HepG2 (cell line): ENCODE results near the gene MAT2A. TPM values are rescaled to one million over a fixed set of nuclear protein-coding genes. Genes with fewer than 3 reads are reported as not detected.

Experiments
- IRF1 ChIP-seq: sonication (generic); formaldehyde crosslinking; IDR thresholded peaks from 2 replicates; pipeline ENCODE4 v1.4.0; 2020; ENCODE audit warnings: low read depth, mild to moderate bottlenecking, missing genetic modification reagents
- RNF219 ChIP-seq: sonication (generic); formaldehyde crosslinking; IDR thresholded peaks from 2 replicates; pipeline ENCODE4 v1.5.0; 2020; ENCODE audit warnings: mild to moderate bottlenecking, missing genetic modification reagents
- SIN3B ChIP-seq: fragments of 150-350 bp; IDR thresholded peaks from 2 replicates; pipeline ENCODE4 v1.6.1; 2014; ENCODE audit warnings: low read length
- ZBTB42 ChIP-seq: sonication (generic); formaldehyde crosslinking; IDR thresholded peaks from 2 replicates; pipeline ENCODE4 v1.5.0; 2020; ENCODE audit warnings: mild to moderate bottlenecking, missing genetic modification reagents
- ZNF12 ChIP-seq: sonication (generic); formaldehyde crosslinking; IDR thresholded peaks from 2 replicates; pipeline ENCODE4 v1.5.0; 2020; ENCODE audit warnings: missing genetic modification reagents
- ZNF253 ChIP-seq: sonication (generic); formaldehyde crosslinking; IDR thresholded peaks from 2 replicates; pipeline ENCODE4 v1.8.0; 2022; ENCODE audit warnings: mild to moderate bottlenecking, missing genetic modification reagents, borderline replicate concordance
- ZNF281 ChIP-seq: sonication (generic); formaldehyde crosslinking; IDR thresholded peaks from 2 replicates; pipeline ENCODE4 v1.4.0; 2020; ENCODE audit warnings: missing genetic modification reagents, borderline replicate concordance
- ZNF337 ChIP-seq: sonication (generic); formaldehyde crosslinking; IDR thresholded peaks from 2 replicates; pipeline ENCODE4 v1.5.1; 2020; ENCODE audit warnings: missing genetic modification reagents, low read depth, mild to moderate bottlenecking, borderline replicate concordance
- ZNF496 ChIP-seq: sonication (generic); formaldehyde crosslinking; IDR thresholded peaks from 2 replicates; pipeline ENCODE4 v1.8.1; 2023; ENCODE audit warnings: mild to moderate bottlenecking, moderate library complexity, missing genetic modification reagents; ENCODE audit not compliant: insufficient replicate concordance
- ZNF558 ChIP-seq: sonication (generic); formaldehyde crosslinking; IDR thresholded peaks from 2 replicates; pipeline ENCODE4 v1.9.0; 2022; ENCODE audit warnings: mild to moderate bottlenecking, missing genetic modification reagents, borderline replicate concordance
- ZNF563 ChIP-seq: sonication (generic); formaldehyde crosslinking; IDR thresholded peaks from 2 replicates; pipeline ENCODE4 v1.8.0; 2022; ENCODE audit warnings: mild to moderate bottlenecking, moderate library complexity, missing genetic modification reagents
- ZNF570 ChIP-seq: sonication (generic); formaldehyde crosslinking; IDR thresholded peaks from 2 replicates; pipeline ENCODE4 v1.4.0; 2020; ENCODE audit warnings: mild to moderate bottlenecking, missing genetic modification reagents, borderline replicate concordance
- ZNF646 ChIP-seq: sonication (generic); formaldehyde crosslinking; IDR thresholded peaks from 2 replicates; pipeline ENCODE4 v1.9.0; 2021; ENCODE audit warnings: mild to moderate bottlenecking, missing genetic modification reagents
- ZNF737 ChIP-seq: sonication (generic); formaldehyde crosslinking; IDR thresholded peaks from 2 replicates; pipeline ENCODE4 v1.5.0; 2020; ENCODE audit warnings: missing genetic modification reagents, mild to moderate bottlenecking, borderline replicate concordance
- ZSCAN25 ChIP-seq: sonication (generic); formaldehyde crosslinking; IDR thresholded peaks from 2 replicates; pipeline ENCODE4 v1.8.0; 2022; ENCODE audit warnings: mild to moderate bottlenecking, missing genetic modification reagents
- polyA plus RNA-seq, 8 experiments: library from polyadenylated mRNA; depleted of rRNA in 3 of 8; stranded (reverse) in 7 of 8; unstranded in 1 of 8; fragments of >200 nt; fragmentation: Illumina TruSeq in 4 of 8; extraction: Trizol in 4 of 8; gene quantifications; 2 replicates each; pipeline versions ENCODE4 v1.2.1 to v1.2.3, GENCODE V29; 2011 to 2016; ENCODE audit warnings: low read depth in 4 of 8, missing spikeins in 1 of 8, mixed read lengths in 1 of 8; ENCODE audit not compliant: insufficient read depth in 1 of 8
- total RNA-seq, 5 experiments: library from RNA; depleted of rRNA; stranded (reverse); fragments of >200 nt; fragmentation: Illumina TruSeq; extraction: Trizol; gene quantifications; 2 replicates each; pipeline ENCODE4 v1.2.3, GENCODE V29; 2016; ENCODE audit warnings: low read depth in 1 of 5

MAT2A gene
- total and polyA plus RNA-seq, 2 of the 13 experiments (the other 11 are each of a cell fraction or from before 2014, with no cell fraction given) = 155 to 331 TPM

GRCh38 chr2:85584857-85585780 is 46.2 kb downstream of the MAT2A start (continued):
- TF ChIP-seq RNF219 (CRISPR knock-in tag) (no peak), ZSCAN25 (CRISPR knock-in tag) (no peak), ZBTB42 (CRISPR knock-in tag) (peak; percentile 7; the same call in 1 of the 2 replicates), ZNF337 (CRISPR knock-in tag) (peak; percentile 72; the same call in 1 of the 2 replicates), ZNF281 (CRISPR knock-in tag) (peak; percentile 66; the same call in 1 of the 2 replicates), ZNF496 (CRISPR knock-in tag) (no peak), ZNF558 (CRISPR knock-in tag) (no peak; the same call in 1 of the 2 replicates), ZNF570 (CRISPR knock-in tag) (no peak), ZNF646 (no peak), ZNF563 (CRISPR knock-in tag) (no peak), ZNF253 (CRISPR knock-in tag) (no peak), SIN3B (no peak), IRF1 (CRISPR knock-in tag) (0 out of 2 replicates have a peak, but pooled peaks have one; percentile 88), ZNF12 (CRISPR knock-in tag) (peak; percentile 76), ZNF737 (CRISPR knock-in tag) (peak; percentile 98)
